Activated CD8-positive, alpha-beta T cell treated with anti-CD3 and anti-CD28 coated beads for 36 hours (primary cell): ENCODE results near the gene ALOX12. TPM values are rescaled to one million over a fixed set of nuclear protein-coding genes. Genes with fewer than 3 reads are reported as not detected.

Source experiments
- ATAC-seq: fragments of 200-7000 bp; cut with Tn5 transposase; one replicate; pipeline ENCODE4 v1.10.0; 2021; ENCODE audit warnings: mild to moderate bottlenecking, moderate library complexity
- CTCF ChIA-PET: fragments of 350-600 bp; sonication (Branson Sonifier 250); formaldehyde crosslinking; loops from one replicate; lab custom pipeline; 2021; ENCODE audit warnings: antibody characterized with exemption; lab: Charles Lee
- POLR2A ChIA-PET: fragments of 350-600 bp; sonication (Branson Sonifier 250); formaldehyde crosslinking; loops from one replicate; lab custom pipeline; 2021; ENCODE audit warnings: antibody characterized with exemption; lab: Charles Lee
- DNase-seq: peaks from one replicate; pipeline ENCODE4 v3.0.0-alpha.2; 2020
- H3K27ac Mint-ChIP-seq: one replicate; pipeline ENCODE4 v1.8.0; 2021; ENCODE audit warnings: mild to moderate bottlenecking, mixed read lengths
- H3K27me3 Mint-ChIP-seq: one replicate; pipeline ENCODE4 v1.8.0; 2021; ENCODE audit warnings: mixed read lengths
- H3K36me3 Mint-ChIP-seq: one replicate; pipeline ENCODE4 v1.8.0; 2021; ENCODE audit warnings: low read depth, mixed read lengths
- H3K4me1 Mint-ChIP-seq: one replicate; pipeline ENCODE4 v1.8.0; 2021; ENCODE audit warnings: low read depth, mixed read lengths
- H3K4me3 Mint-ChIP-seq: one replicate; pipeline ENCODE4 v1.8.0; 2021; ENCODE audit warnings: mild to moderate bottlenecking, moderate library complexity, mixed read lengths
- H3K9me3 Mint-ChIP-seq: one replicate; pipeline ENCODE4 v1.8.0; 2021; ENCODE audit warnings: mixed read lengths
- CTCF ChIP-seq: fragments of 200-600 bp; IDR thresholded peaks from one replicate; pipeline ENCODE4 v1.8.0; 2022; ENCODE audit warnings: antibody characterized with exemption, mild to moderate bottlenecking
- intact Hi-C: fragments of 100-400 bp; cut with micrococcal nuclease; formaldehyde crosslinking; loops from one replicate; pipeline ENCODE4 v1.10.0; 2022
- total RNA-seq, 2 experiments: library from RNA; stranded (reverse); gene quantifications; one replicate each; pipeline ENCODE4 v1.2.3, GENCODE V29; 2021

ALOX12 gene
- total RNA-seq, 2 experiments from 2014 or later: not detected

DNA sequence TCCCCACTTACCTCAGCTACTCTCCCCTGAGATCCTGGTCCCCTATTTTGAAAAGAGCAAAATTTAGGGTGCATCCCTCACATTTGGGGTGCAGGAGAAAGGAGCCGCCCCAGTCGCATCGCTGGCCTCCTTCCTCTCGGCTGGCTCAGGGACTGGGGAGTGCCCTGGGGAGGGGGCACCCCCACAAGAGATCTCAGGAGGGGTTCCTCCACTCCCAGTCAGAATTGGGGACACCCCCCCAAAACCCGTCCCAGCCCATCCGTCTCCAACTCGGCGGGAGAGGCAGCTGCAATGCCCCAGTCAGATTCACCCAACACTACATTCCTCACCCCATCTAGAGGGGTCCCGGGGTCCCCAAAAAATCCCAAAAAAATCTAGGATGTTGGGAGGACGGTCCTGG lies 23.5 kb downstream of the ALOX12 start:
- no peak for ATAC-seq
- no peak overlapping the region for H3K4me3 Mint-ChIP-seq
- H3K27me3 Mint-ChIP-seq: no peaks in the 10 kb centered on the region
- peaks cover 19% of the 10 kb centered on the region for H3K36me3 Mint-ChIP-seq
- intact Hi-C loops: no loop called here
- DNase-seq: no peak
- ChIA-PET POLR2A (interaction anchor here (1.0 to 1.4 kb wide), 2 partner anchors 13 to 17 kb away, joined by 3 to 4 read pairs; partner anchors contain the start of gene SLC16A13), CTCF (interaction anchor here (0.8 to 4.1 kb wide), 4 partner anchors 14 to 108 kb away, joined by 3 to 52 read pairs (median 7); no protein-coding TSS in a partner anchor)
- no peak for TF ChIP-seq CTCF
- H3K27ac Mint-ChIP-seq: no peak overlapping the region
- peaks cover 65% of the 10 kb centered on the region for H3K4me1 Mint-ChIP-seq
- no peaks in the 10 kb centered on the region for H3K9me3 Mint-ChIP-seq

- no peaks in the 10 kb centered on the region for H3K27me3 Mint-ChIP-seq
- intact Hi-C loops: loop anchor here (5.0 kb wide), 1 partner anchor 108 kb away; no protein-coding TSS in a partner anchor
- H3K36me3 Mint-ChIP-seq: peaks cover 18% of the 10 kb centered on the region
- H3K27ac Mint-ChIP-seq: no peak overlapping the region
- CTCF ChIA-PET: interaction anchor here (0.8 to 4.1 kb wide), 9 partner anchors 7 to 110 kb away, joined by 3 to 52 read pairs (median 10); partner anchors contain the start of genes RNASEK and SLC16A13
- no peaks in the 10 kb centered on the region for H3K9me3 Mint-ChIP-seq
- peaks cover 65% of the 10 kb centered on the region for H3K4me1 Mint-ChIP-seq
- H3K4me3 Mint-ChIP-seq: no peak overlapping the region
- DNase-seq (no peak), ATAC-seq (no peak)
- POLR2A ChIA-PET: interaction anchor here (1.0 to 2.6 kb wide), 4 partner anchors 10 to 16 kb away, joined by 3 to 18 read pairs (median 6); partner anchors contain the start of gene SLC16A13
- TF ChIP-seq CTCF: no peak
These were observed 24.1 kb downstream of the ALOX12 start for GRCh38 chr17:7019839-7020519.

- Mint-ChIP-seq H3K4me1 (peaks cover 56% of the 10 kb centered on the region), H3K27ac (no peak overlapping the region), H3K36me3 (peaks cover 16% of the 10 kb centered on the region), H3K27me3 (no peaks in the 10 kb centered on the region), H3K4me3 (peak overlapping the region; percentile 72), H3K9me3 (no peaks in the 10 kb centered on the region)
- ATAC-seq (no peak), DNase-seq (no peak)
- TF ChIP-seq CTCF: no peak
- ChIA-PET CTCF (interaction anchor here (0.7 to 4.1 kb wide), 23 partner anchors 8 to 380 kb away, joined by 3 to 52 read pairs (median 7); partner anchors contain the start of genes KIAA0753, RNASEK, SLC16A13 and TXNDC17), POLR2A (interaction anchor here (1.1 to 2.6 kb wide), 6 partner anchors 8 to 25 kb away, joined by 3 to 18 read pairs (median 4); partner anchors contain the start of genes RNASEK and SLC16A13)
- intact Hi-C loops: loop anchor here (5.0 kb wide), 1 partner anchor 109 kb away; no protein-coding TSS in a partner anchor
These were observed 25.2 kb downstream of the ALOX12 start for GRCh38 chr17:7020894-7021664.

GRCh38 chr17:7021993-7022778 lies 26.3 kb downstream of the ALOX12 start:
- peak; percentile 95 for TF ChIP-seq CTCF

More at GRCh38 chr17:7021993-7022778, 26.3 kb downstream of the ALOX12 start:
- DNase-seq (peak; percentile 88), ATAC-seq (peak; percentile 78)
- H3K27ac Mint-ChIP-seq: peak overlapping the region; percentile 63
- peaks cover 45% of the 10 kb centered on the region for H3K4me1 Mint-ChIP-seq
- H3K4me3 Mint-ChIP-seq: peak overlapping the region; percentile 72
- POLR2A ChIA-PET: interaction anchor here (0.7 to 2.6 kb wide), 8 partner anchors 7 to 23 kb away, joined by 3 to 18 read pairs (median 4); partner anchors contain the start of genes RNASEK and SLC16A13
- no peaks in the 10 kb centered on the region for H3K9me3 Mint-ChIP-seq
- no peaks in the 10 kb centered on the region for H3K27me3 Mint-ChIP-seq
- CTCF ChIA-PET: interaction anchor here (0.7 to 4.1 kb wide), 27 partner anchors 7 to 381 kb away, joined by 3 to 52 read pairs (median 5); partner anchors contain the start of genes C17orf100, KIAA0753, MED31 and RNASEK
- peaks cover 6% of the 10 kb centered on the region for H3K36me3 Mint-ChIP-seq
- intact Hi-C loops: loop anchor here (5.0 kb wide), 1 partner anchor 110 kb away; no protein-coding TSS in a partner anchor
